DND-41 (cell line): ENCODE results near the gene TRIM6.

Experiments used
- CTCF ChIP-seq: IDR thresholded peaks from 2 replicates; pipeline ENCODE4 v1.5.1; 2012; ENCODE audit warnings: borderline replicate concordance, low read length, moderate library complexity, mild to moderate bottlenecking; ENCODE audit not compliant: poor library complexity, severe bottlenecking; ENCODE audit errors: extremely low read depth
- EZH2 ChIP-seq: IDR thresholded peaks from 3 replicates; pipeline ENCODE4 v1.6.1; 2012; ENCODE audit warnings: borderline replicate concordance, low read depth, mild to moderate bottlenecking, moderate library complexity, low read length, inconsistent platforms; ENCODE audit not compliant: severe bottlenecking

- TF ChIP-seq CTCF: no peak
- TF ChIP-seq EZH2: no peak
Observed at GRCh38 chr11:5577101-5577500, 19.3 kb upstream of the TRIM6 start.
